GM18526 (cell line): ENCODE results near the gene MYO1D.

Source experiments
- POLR2A ChIP-seq: IDR thresholded peaks from 3 replicates; pipeline ENCODE4 v1.6.1; 2011; ENCODE audit not compliant: insufficient read length; ENCODE audit errors: extremely low read depth

The MYO1D gene

DNA sequence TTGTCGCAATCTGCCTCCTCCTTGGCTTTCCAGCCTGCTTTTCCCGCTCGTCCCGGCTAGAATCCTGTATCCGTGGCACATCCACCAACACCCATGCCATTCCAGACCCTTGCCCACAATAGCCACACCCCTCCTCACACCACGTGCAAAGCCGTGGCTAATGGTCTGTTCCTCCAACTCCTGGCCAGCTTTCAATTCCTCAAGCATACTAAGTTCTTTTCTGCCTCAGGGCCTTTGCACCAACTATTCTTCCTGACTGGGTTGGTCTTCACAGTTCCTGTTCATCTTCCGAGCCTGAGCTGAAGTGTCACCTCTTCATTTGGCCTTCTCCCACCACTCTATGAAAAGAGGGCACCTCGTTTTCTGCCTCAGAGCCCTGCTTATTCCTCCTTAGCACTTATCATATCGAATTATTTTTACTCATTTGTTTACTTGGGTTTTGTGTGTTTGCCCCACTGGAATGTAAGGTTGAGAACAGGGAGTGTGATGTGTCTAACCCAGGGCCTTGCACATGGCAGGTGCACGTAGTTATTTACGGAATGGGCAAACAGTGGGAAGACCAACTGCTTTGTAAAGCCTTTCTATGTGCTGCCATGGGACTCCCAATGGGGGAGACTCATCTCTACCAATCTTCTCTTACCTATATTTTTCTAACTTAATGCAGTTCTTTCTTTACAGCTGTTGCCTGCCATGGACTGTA, 321.2 kb downstream of the MYO1D start:
- no peak for TF ChIP-seq POLR2A

DNA sequence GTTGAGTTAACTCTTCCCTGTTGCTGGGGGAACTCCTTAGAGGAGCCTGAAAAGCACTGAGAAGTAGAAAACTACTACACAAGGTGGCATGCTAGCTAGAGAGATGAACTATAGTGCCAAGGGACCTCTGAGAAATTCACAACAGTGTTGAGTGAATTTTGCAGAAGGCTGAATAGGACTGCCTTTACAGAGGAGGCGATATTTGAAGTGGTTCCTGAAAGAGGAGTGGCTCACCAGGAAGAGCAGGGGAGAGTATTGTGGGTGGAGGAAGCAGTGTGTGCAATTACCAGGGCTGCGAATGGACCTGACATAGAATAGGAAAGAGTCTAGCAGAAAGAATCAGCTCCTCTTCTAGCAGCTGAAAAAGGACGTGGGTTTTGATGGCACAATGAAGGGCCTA, 323.8 kb downstream of the MYO1D start:
- TF ChIP-seq POLR2A, result no peak

DNA sequence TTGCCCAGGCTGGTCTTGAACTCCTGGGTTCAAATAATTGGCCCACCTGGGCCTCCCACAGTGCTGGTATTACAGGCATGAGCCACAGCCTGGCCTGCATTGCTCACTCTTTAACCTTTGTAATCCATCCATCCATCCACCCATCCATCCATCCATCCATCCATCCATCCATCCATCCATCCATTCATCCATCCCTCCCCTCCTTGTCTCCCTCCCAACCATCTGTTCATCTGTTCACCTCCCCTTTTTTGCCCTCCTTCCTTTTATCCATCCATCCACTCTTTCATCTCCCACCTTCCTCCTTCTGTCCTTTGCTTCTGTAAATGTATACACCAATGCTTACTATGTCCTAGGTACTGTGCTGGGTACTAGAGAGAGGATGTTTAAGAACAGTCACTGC, 324.6 kb downstream of the MYO1D start:
- TF ChIP-seq POLR2A, result no peak

DNA sequence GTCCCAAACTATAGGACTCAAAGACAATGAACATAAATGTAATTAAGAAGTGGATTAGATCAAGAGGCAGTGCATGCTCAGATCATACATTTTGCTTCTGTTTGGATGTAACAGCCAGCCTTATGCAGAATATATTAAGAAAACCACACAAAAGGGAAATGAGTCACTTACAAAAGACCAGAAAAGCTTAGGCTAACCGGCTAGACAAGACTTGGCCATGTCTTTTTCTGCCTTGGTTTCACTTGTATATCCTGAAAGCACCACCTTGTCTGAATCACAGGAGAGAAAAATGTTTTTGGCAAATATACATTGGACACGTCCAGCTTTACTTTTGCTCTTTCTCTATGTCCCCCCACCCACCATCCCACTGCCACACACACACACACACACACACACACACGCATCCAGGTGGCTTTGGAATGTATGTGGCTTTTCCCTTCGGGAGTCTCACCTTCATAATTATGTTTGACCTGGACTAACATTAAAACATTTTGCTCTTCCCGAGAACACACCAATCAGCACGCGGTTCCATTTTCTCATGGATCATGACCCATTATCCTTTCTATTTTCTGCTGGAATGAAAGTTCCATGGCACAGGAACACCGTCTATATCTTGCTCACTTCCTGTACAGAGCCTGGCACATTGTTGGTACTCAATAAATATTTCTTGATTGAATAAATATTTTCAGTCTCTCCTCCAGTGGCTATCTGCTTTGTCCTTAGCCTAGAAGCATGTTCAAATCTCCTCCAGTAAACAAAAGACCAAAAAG, 325.6 kb downstream of the MYO1D start:
- no peak for TF ChIP-seq POLR2A

DNA sequence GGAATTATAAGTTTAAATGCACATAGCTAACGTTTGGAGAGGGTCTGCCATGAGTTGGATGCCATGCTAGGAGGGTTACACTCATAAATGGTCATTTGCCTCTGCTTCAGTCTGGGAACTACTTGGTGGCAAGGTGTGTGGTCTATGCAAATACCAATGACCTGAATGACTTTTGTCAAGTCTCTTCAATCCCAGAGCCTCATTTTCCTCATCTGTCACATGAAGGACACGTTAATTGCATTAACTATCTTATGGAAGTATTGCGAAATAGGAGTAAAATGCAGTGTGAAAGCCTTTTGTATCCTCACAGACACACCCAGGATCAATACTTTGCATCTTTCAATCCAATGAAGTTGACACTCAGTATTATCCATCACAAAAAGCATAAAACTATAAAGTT, 327.4 kb downstream of the MYO1D start:
- TF ChIP-seq POLR2A, result no peak

DNA sequence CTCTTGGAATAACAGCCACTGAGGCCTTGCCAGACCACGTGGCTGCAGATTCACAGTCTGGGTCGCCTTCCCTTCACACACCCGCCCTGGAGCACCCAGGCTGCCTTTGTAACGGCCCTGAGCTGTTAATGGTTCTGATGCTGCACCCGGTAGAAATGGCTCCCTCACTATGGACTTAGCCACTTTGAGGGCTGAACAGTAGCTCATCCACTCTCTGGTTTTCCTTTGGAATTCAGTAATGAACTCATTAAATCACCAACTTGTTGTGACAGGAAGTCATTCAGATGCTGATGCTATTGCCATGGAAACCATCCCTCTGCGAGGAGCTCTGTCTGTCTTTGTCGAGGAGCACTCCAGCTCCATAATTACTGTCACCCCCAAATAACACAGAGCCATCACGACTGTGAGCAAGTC, 330.9 kb downstream of the MYO1D start:
- TF ChIP-seq POLR2A, result no peak

DNA sequence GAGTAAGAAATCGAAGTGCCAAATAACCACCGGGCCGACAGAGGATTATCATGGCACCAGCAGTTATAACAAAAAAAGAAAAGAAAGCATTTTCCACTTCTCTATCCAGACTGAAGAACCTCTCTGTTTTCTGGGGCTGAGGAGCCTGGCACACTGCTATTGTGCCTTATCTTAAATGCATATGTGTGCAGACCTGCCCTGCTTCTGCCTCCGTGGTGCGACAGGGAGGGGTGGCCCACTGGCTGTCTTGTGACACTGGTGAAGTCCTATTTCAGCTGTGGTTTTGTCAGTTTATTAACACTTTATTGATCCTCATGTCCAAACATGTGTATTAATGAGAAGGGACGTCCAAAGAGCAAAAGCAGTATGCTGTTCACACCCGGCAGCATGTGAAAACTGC, 334.7 kb downstream of the MYO1D start:
- TF ChIP-seq POLR2A, result no peak

DNA sequence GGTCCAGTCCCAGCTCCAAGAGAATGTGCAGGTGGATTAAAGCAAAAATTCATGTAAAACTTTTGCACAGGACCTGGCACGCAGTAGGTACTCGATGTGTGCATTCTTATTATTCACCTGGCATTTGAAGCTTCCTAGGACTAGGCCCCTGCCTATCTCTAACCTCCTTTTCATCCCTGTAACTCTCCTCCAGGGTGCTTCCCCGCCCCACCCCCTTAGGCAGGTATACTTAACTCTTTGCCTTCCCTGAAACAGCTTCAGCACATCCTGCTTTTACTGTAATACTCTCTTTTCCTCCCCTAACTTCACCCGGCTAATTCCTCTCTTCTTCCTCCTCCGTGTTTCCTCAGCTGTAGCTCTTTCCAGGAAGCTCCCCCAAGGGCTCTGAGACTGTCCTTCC, 335.3 kb downstream of the MYO1D start:
- TF ChIP-seq POLR2A, result no peak

DNA sequence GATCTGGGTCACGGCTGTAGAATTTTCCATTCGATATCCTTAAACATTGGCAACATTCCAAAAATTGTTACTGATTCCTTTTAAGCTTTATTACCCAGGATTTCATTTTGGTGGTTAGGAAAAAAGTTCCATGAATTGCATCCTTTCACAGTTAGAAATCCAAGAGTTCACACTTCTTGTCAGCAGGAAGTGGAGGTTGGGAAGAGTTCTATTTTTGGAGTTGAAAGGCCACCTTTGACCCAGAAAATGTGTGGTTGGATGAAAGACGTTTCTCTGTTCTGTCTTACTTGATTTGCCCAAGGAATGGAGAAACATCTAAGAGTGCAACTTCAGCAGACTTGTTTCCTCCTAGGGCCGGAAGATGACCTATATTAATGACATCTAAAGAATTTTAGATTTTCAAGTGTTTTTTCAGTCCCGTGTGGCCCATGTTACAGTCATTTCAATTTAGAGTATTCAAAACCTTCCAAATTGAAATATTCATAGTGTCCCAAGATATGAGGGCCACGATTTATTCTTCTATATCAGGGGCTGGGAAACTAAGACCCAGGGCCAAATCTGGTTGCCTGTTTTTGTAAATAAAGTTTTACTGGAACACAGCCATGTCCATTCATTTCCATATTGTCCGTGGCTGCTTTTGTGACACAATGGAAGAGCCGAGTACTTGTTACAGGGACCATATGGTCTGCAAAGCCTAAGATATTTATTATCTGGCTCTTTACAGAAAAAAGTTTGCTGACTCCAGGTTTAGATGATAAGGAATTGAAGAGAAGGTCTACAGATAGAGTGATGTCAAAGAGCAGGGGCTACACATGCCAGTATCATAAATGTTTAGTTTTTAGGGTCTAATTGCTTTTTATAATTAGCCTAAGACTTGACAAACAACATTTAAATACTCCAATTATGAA, 339.9 kb downstream of the MYO1D start:
- TF ChIP-seq POLR2A, result no peak

DNA sequence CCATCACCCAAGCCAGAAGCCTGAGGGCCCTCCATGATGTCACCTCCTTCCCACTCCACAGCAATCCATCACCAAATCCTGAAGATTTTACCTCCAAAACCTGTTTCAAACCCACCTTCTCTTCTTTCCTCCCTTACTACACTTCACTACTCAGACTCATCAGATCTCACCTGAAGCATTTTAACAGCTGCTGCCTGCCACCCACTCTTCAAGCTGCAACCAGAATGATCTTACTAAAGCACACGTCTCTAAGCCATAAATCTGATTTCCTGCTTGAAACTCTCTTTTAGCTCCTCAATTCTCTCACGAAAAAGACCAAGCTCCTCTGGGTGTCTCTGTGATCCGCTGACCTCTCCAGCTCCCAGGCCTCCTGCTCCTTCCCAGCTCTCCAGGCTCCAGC, 343.6 kb downstream of the MYO1D start:
- TF ChIP-seq POLR2A, result no peak

DNA sequence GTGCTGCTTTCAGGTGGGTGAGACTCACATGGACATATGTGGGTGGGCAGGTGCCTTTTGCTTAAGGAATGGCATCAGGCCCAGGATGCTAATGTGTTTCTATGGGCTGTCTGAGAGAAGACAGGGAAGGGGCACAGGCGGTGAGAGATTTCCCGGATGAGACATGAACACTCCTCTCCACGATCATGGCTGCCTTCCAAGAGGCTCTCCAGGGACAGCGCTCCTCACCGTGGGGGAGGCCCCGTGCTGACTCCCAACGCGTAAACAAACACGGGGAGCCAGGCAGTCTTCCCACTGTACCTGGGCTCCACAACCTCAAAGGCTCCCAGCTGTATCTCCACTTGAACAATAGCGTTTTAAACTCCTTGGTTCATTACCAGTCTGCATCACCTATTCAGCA, 347.3 kb downstream of the MYO1D start:
- TF ChIP-seq POLR2A, result no peak

DNA sequence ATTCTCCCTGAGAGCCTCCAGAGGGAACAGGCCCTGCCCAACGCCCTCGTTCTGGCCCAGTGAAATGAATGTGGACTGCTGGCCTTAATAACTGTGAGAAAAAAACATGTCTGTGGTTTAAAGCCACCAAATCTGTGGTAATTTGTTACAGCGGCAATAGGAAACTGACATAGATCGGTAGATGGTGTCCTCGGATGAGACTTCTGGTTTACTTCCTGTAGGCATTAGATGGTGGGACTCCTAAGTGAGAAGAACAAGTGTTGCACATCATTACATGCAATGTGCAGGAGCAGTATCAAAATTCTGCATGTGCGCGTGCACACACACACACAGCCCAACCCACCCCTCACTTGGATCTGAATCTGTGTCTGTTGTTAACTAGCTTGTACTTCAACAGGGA, 348.1 kb downstream of the MYO1D start:
- no peak for TF ChIP-seq POLR2A

DNA sequence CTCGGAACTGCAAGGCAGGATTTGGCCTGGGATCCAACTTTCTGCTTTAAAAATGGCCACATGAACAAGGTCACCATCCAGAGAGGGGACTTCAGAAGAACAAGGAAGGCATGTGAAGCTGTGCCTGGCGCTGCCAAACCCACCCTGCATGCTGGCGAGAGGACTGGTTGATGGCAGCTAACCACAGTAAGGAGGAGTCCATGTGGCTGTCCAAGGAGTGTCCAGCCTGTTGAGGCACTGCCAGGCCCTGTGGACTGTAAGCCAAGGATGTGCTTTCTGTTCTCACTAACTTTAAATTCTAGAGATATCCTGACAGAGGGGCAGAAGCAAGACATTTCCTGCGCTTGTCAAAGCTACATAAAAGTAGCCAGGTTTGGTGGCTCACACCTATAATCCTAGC, 349.8 kb downstream of the MYO1D start:
- no peak for TF ChIP-seq POLR2A

DNA sequence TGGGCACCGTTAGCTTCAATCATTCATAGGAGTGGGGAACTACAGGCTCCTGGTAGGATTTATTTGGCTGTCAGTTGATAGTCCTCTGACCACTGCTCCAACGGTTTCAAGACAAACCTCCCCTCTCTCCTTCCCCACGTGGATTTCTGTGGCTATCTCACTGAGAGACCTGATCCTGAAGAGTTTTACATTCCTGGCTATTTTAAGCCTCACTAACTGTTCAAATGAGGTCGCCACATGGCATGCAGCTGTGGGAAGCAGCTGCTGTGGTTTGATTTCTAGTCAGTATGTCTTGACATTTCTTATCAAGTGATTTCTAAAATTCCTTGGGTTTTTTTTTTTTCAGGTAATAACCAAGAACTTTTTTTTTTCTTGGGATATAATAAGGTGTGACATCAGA, 351.8 kb downstream of the MYO1D start:
- no peak for TF ChIP-seq POLR2A

DNA sequence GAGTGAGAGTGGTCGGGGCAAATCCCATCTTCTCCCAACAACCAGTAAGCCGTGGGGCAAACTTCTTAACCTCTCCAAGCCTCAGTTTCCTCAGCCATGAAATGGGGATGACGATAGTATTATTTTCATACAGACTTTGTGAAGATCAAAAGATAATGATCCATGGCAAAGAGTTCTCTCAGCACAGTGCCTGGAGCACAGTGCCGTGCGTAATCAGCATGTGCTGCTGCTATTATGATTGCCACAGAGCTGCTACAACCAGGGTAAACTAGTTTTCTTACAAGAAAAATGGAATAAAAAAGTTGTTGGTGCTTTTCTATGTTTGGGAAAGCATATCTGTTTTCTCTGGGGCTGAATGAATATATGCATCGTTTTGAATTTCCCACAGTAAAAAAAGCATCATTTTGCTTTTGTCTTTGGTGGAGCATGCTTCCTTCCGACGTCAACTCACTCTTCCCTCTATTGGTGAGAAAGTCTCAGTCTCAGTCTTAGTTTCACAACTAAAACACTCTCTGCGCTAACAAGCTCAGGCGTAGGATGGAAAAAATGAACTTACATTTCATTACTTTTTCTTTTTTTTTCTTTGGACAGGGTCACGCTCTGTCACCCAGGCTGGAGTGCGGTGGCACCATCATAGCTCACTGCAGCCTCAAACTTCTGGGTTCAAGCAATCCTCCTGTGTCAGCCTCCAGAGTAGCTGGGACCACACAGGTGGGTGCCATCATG, 352.9 kb downstream of the MYO1D start:
- no peak for TF ChIP-seq POLR2A
